Measurements from ENCODE around the gene NPS.

Gene NPS

GRCh38 chr10:127580822-127581221 is 31.7 kb downstream of the NPS start:
- TF ChIP-seq CTCF (IDR thresholded peaks at IDR 0.05): no peak

DNA sequence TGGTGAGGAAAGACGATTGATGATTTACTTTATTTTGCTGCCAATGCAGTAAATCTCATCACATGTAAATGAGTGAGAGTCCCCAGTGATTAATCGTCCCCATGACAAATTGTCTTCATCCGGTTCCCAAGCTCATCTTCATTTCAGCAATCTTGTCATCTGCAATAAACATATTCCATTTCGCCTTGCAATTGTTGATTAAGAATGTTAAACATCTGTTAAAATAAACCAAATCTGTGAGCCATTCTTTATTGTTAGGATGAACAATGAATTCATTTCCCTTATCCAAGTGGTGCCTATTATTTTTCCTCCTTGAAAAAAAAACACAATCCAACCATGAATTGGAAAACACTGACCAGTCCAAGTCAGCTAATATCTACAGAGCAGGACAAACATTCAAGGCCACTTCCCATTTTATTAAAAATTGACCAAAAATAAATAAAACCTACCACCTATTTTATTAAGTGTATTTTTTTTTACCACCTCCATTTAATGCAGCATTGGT is 36.5 kb downstream of the NPS start:
- TF ChIP-seq CTCF (IDR thresholded peaks at IDR 0.05): no peak

DNA sequence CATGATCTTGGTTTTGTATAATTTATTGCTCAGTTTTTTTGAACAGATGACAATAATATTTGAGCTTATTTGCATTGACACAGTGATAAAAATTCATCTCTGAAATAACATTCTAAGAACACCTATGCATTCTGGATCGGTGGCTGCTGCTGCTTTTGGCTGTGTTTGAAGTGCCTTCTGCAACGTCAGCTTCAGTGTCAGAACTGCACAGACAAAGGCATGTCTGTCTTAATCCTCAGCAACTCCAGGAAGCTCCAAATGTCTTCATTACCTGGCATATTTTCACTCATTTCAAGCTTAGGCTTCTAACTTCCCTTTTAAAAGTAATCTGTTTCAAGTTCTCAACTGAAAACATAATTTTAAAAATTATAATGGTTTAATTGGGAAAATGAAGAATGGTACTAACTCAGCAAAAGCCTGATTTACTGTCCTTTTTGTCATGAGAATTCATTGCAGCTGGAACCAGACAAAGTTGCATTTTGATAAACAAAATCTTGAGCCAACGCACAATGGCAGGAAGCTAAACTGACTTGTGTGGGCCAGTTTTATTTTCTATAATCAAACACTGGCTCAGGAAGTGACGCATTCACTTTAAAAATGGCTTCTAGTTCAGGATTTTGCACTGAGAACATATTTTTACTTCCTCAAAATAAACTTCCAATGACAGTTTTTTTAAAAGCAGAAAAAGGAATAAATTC is 38.7 kb downstream of the NPS start:
- no peak for TF ChIP-seq CTCF (IDR thresholded peaks at IDR 0.05)

GRCh38 chr10:127592586-127592985 is 43.5 kb downstream of the NPS start:
- no peak for TF ChIP-seq CTCF (IDR thresholded peaks at IDR 0.05)

DNA sequence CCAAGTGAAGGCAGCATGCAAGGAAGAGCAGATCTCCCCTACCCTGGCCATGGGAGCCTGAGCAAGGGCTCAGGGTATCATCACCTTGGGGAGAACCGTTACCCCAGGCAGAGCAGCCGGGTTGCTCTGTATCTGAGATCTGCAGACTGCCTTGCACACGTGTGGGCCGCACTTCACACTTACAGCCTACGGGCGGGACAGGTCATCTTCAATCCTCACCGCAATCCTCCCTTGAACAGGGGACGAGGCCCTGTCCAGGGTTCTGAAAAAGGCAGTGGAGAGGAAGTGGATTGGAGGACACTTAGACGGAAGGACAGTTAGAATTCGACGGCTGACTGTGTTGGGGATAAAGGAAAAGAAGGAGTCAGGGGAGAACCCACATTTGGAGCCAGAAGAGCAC is 51.4 kb downstream of the NPS start:
- TF ChIP-seq CTCF (IDR thresholded peaks at IDR 0.05): no peak
